Osteoblast (primary cell): Measurements from ENCODE around the gene OXCT2. TPM values are rescaled to one million over a fixed set of nuclear protein-coding genes. Genes with fewer than 3 reads are reported as not detected.

ENCODE experiments used
- DNase-seq: peaks from one replicate; pipeline ENCODE4 v3.0.0; 2011; ENCODE audit warnings: low spot score, mixed read lengths; ENCODE audit not compliant: insufficient read length; ENCODE audit errors: missing footprints
- H2AFZ ChIP-seq: 2 replicates; pipeline ENCODE4 v1.6.0; 2011; ENCODE audit warnings: mild to moderate bottlenecking, low read length
- H3K27ac ChIP-seq: 2 replicates; pipeline ENCODE4 v1.5.1; 2011; ENCODE audit warnings: mild to moderate bottlenecking, low read depth, low read length, moderate library complexity
- H3K27me3 ChIP-seq: 2 replicates; pipeline ENCODE4 v1.6.0; 2012; ENCODE audit warnings: mild to moderate bottlenecking, control low read depth, inconsistent platforms, low read length, moderate library complexity; ENCODE audit not compliant: insufficient read depth
- H3K36me3 ChIP-seq: 2 replicates; pipeline ENCODE4 v1.5.1; 2011; ENCODE audit warnings: mild to moderate bottlenecking, low read length, control low read depth, moderate library complexity; ENCODE audit not compliant: insufficient read depth
- H3K4me1 ChIP-seq: 2 replicates; pipeline ENCODE4 v1.5.1; 2011; ENCODE audit warnings: mild to moderate bottlenecking, low read length, control low read depth, moderate library complexity; ENCODE audit not compliant: insufficient read depth
- H3K4me2 ChIP-seq: 2 replicates; pipeline ENCODE4 v1.6.0; 2011; ENCODE audit warnings: mild to moderate bottlenecking, low read length; ENCODE audit not compliant: insufficient read depth
- H3K4me3 ChIP-seq: fragments of 200-600 bp; sonication (generic); 3 replicates; pipeline ENCODE4 v1.5.1; 2012; ENCODE audit warnings: mild to moderate bottlenecking, low read length, inconsistent platforms; ENCODE audit not compliant: insufficient read depth
- H3K79me2 ChIP-seq: 2 replicates; pipeline ENCODE4 v1.6.0; 2012; ENCODE audit warnings: mild to moderate bottlenecking, low read length, control low read depth, inconsistent platforms; ENCODE audit not compliant: insufficient read depth
- H3K9me3 ChIP-seq: 2 replicates; pipeline ENCODE4 v1.5.1; 2011; ENCODE audit warnings: low read depth, low read length, control low read depth
- H4K20me1 ChIP-seq: 2 replicates; pipeline ENCODE4 v1.6.0; 2012; ENCODE audit warnings: mild to moderate bottlenecking, low read length, control low read depth; ENCODE audit not compliant: insufficient read depth
- total RNA-seq: library from RNA; depleted of rRNA; stranded (reverse); fragments of >200 nt; gene quantifications from 2 replicates; pipeline ENCODE4 v1.2.3, GENCODE V29; 2012
- TF ChIP-seq, protein P1 (sequence below): IDR thresholded peaks from 2 replicates; pipeline ENCODE4 v1.5.1; 2011; ENCODE audit warnings: mild to moderate bottlenecking, low read depth, low read length, moderate library complexity; ENCODE audit errors: extremely low read depth

OXCT2 gene
- total RNA-seq, 1 donor, result 1.1 TPM

DNA sequence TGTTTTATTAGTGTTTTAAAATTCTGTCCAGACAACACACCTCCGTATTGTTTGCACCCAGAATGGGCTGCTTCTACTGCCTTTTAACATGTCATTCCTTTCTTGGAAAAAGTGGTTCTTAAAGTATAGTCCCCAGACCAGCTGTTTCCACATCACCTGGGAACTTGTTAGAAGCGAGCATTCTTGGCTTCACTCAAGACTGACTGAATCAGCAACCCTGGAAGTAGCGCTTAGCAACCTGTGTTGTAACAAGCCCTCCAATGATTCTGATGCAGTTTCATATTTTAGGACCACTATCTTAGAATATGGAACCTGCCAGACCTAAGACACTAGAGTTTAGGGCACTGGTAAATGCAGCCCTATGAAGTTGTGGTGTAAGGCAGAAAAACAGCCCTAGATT lies 38.4 kb downstream of the OXCT2 start:
- H3K4me2 ChIP-seq, result no peak overlapping the region
- no peak for DNase-seq

GRCh38 chr1:39729842-39730241 lies 41.3 kb downstream of the OXCT2 start:
- peaks cover 43% of the 10 kb centered on the region for H3K27me3 ChIP-seq
- no peak overlapping the region for H2AFZ ChIP-seq
- H3K79me2 ChIP-seq, result no peaks in the 10 kb centered on the region

More for the DNA sequence above, 38.4 kb downstream of the OXCT2 start:
- H3K4me1 ChIP-seq, result peaks cover 21% of the 10 kb centered on the region
- H3K27me3 ChIP-seq, result peaks cover 21% of the 10 kb centered on the region
- no peak overlapping the region for H3K27ac ChIP-seq
- H2AFZ ChIP-seq, result no peak overlapping the region
- no peaks in the 10 kb centered on the region for H3K36me3 ChIP-seq
- no peaks in the 10 kb centered on the region for H3K79me2 ChIP-seq
- H4K20me1 ChIP-seq, result no peaks in the 10 kb centered on the region
- no peaks in the 10 kb centered on the region for H3K9me3 ChIP-seq
- no peak overlapping the region for H3K4me3 ChIP-seq
- TF ChIP-seq, protein P1, sequence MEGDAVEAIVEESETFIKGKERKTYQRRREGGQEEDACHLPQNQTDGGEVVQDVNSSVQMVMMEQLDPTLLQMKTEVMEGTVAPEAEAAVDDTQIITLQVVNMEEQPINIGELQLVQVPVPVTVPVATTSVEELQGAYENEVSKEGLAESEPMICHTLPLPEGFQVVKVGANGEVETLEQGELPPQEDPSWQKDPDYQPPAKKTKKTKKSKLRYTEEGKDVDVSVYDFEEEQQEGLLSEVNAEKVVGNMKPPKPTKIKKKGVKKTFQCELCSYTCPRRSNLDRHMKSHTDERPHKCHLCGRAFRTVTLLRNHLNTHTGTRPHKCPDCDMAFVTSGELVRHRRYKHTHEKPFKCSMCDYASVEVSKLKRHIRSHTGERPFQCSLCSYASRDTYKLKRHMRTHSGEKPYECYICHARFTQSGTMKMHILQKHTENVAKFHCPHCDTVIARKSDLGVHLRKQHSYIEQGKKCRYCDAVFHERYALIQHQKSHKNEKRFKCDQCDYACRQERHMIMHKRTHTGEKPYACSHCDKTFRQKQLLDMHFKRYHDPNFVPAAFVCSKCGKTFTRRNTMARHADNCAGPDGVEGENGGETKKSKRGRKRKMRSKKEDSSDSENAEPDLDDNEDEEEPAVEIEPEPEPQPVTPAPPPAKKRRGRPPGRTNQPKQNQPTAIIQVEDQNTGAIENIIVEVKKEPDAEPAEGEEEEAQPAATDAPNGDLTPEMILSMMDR, result no peak

GRCh38 chr1:39729030-39729429 lies 42.1 kb downstream of the OXCT2 start:
- H3K36me3 ChIP-seq, result no peaks in the 10 kb centered on the region
- peak overlapping the region; percentile 32 for H3K4me2 ChIP-seq
- peaks cover 45% of the 10 kb centered on the region for H3K27me3 ChIP-seq
- no peak overlapping the region for H3K4me3 ChIP-seq
- H3K27ac ChIP-seq, result no peak overlapping the region
- DNase-seq, result no peak
- H4K20me1 ChIP-seq, result no peaks in the 10 kb centered on the region
- H3K9me3 ChIP-seq, result no peaks in the 10 kb centered on the region
- TF ChIP-seq, protein P1, result no peak
- peaks cover 11% of the 10 kb centered on the region for H3K4me1 ChIP-seq
- H3K79me2 ChIP-seq, result no peaks in the 10 kb centered on the region
- H2AFZ ChIP-seq, result peak overlapping the region; percentile 67

More at GRCh38 chr1:39729842-39730241, 41.3 kb downstream of the OXCT2 start:
- no peak overlapping the region for H3K4me2 ChIP-seq
- H3K4me1 ChIP-seq, result peaks cover 11% of the 10 kb centered on the region
- TF ChIP-seq, protein P1, result no peak
- no peaks in the 10 kb centered on the region for H3K36me3 ChIP-seq
- no peak overlapping the region for H3K4me3 ChIP-seq
- no peak for DNase-seq
- no peaks in the 10 kb centered on the region for H3K9me3 ChIP-seq
- H4K20me1 ChIP-seq, result no peaks in the 10 kb centered on the region
- H3K27ac ChIP-seq, result no peak overlapping the region

DNA sequence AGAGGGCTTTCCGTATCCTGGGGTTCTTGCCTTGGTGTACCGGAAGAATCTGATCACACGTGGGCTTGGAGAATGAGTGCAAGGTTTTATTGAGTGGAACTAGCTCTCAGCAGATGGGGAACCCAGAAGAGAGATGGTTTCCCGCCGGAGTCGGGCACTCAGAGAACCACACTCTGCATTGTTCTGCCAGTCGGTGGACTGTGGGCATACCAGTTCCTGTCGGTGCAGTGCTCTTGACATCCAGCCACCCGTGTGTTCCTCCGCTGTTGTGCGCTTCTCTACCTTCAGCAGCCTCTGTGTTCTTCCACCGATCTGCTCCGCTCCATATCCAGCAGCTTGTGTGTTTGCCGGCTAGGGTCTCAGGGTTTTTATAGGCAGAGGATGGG lies 43.2 kb downstream of the OXCT2 start:
- peaks cover 7% of the 10 kb centered on the region for H3K4me1 ChIP-seq
- H3K27me3 ChIP-seq, result peaks cover 49% of the 10 kb centered on the region
- no peak overlapping the region for H3K27ac ChIP-seq
- no peak overlapping the region for H3K4me2 ChIP-seq
- no peak overlapping the region for H3K4me3 ChIP-seq
- no peaks in the 10 kb centered on the region for H4K20me1 ChIP-seq
- no peaks in the 10 kb centered on the region for H3K36me3 ChIP-seq
- no peak overlapping the region for H2AFZ ChIP-seq
- TF ChIP-seq, protein P1, result no peak
- no peaks in the 10 kb centered on the region for H3K9me3 ChIP-seq
- no peak for DNase-seq
- H3K79me2 ChIP-seq, result no peaks in the 10 kb centered on the region
